Astrocyte (in vitro differentiated cells and primary cell): ENCODE measurements around the gene ROBO2. TPM values are rescaled to one million over a fixed set of nuclear protein-coding genes. Genes with fewer than 3 reads are reported as not detected.

Source experiments
- DNase-seq: peaks from one replicate; pipeline ENCODE4 v3.0.0-alpha.2; 2010; ENCODE audit warnings: low read depth
- FAIRE-seq: peaks from 2 replicates; lab custom pipeline; 2011; peaks lifted over from hg19 to GRCh38; lab: Jason Lieb, UNC
- H2AFZ ChIP-seq: 2 replicates; pipeline ENCODE4 v1.6.0; 2012; ENCODE audit warnings: low read depth, low read length, inconsistent platforms
- H3K27ac ChIP-seq: 2 replicates; pipeline ENCODE4 v1.5.1; 2011; ENCODE audit warnings: low read depth, low read length, inconsistent platforms
- H3K27me3 ChIP-seq: 2 replicates; pipeline ENCODE4 v1.6.0; 2011; ENCODE audit warnings: low read length, inconsistent platforms; ENCODE audit not compliant: insufficient read depth
- H3K36me3 ChIP-seq: 2 replicates; pipeline ENCODE4 v1.5.1; 2011; ENCODE audit warnings: low read length, inconsistent platforms; ENCODE audit not compliant: insufficient read depth
- H3K4me1 ChIP-seq: 2 replicates; pipeline ENCODE4 v1.5.1; 2011; ENCODE audit warnings: low read length, inconsistent platforms; ENCODE audit not compliant: insufficient read depth
- H3K4me2 ChIP-seq: 2 replicates; pipeline ENCODE4 v1.6.0; 2012; ENCODE audit warnings: low read length, inconsistent platforms
- H3K4me3 ChIP-seq: 2 replicates; pipeline ENCODE4 v1.5.1; 2011; ENCODE audit warnings: low read depth, mild to moderate bottlenecking, low read length, inconsistent platforms; ENCODE audit not compliant: insufficient read depth
- H3K79me2 ChIP-seq: 2 replicates; pipeline ENCODE4 v1.6.0; 2012; ENCODE audit warnings: mild to moderate bottlenecking, low read length, inconsistent platforms; ENCODE audit not compliant: insufficient read depth
- H3K9ac ChIP-seq: 2 replicates; pipeline ENCODE4 v1.6.0; 2012; ENCODE audit warnings: mild to moderate bottlenecking, low read length, inconsistent platforms
- H3K9me3 ChIP-seq: 2 replicates; pipeline ENCODE4 v1.5.1; 2012; ENCODE audit warnings: low read depth, mild to moderate bottlenecking, low read length, inconsistent platforms; ENCODE audit not compliant: insufficient read depth
- H4K20me1 ChIP-seq: 2 replicates; pipeline ENCODE4 v1.6.0; 2012; ENCODE audit warnings: low read length, inconsistent platforms; ENCODE audit not compliant: insufficient read depth
- H3K27ac Mint-ChIP-seq: one replicate; pipeline ENCODE4 v1.8.0; 2021; ENCODE audit warnings: mild to moderate bottlenecking, mixed read lengths; ENCODE audit not compliant: unreplicated experiment
- H3K27me3 Mint-ChIP-seq: one replicate; pipeline ENCODE4 v1.8.0; 2021; ENCODE audit warnings: low read depth, mixed read lengths; ENCODE audit not compliant: unreplicated experiment
- H3K36me3 Mint-ChIP-seq: one replicate; pipeline ENCODE4 v1.8.0; 2021; ENCODE audit warnings: low read depth, mixed read lengths; ENCODE audit not compliant: unreplicated experiment
- H3K4me1 Mint-ChIP-seq: one replicate; pipeline ENCODE4 v1.8.0; 2021; ENCODE audit warnings: low read depth, mixed read lengths; ENCODE audit not compliant: unreplicated experiment
- H3K4me3 Mint-ChIP-seq: one replicate; pipeline ENCODE4 v1.8.0; 2021; ENCODE audit warnings: mild to moderate bottlenecking, moderate library complexity, mixed read lengths; ENCODE audit not compliant: unreplicated experiment
- H3K9me3 Mint-ChIP-seq: one replicate; pipeline ENCODE4 v1.8.0; 2021; ENCODE audit warnings: mild to moderate bottlenecking, mixed read lengths; ENCODE audit not compliant: unreplicated experiment
- EZH2 ChIP-seq: IDR thresholded peaks from 2 replicates; pipeline ENCODE4 v1.6.1; 2012; ENCODE audit warnings: mild to moderate bottlenecking, low read length, inconsistent platforms; ENCODE audit not compliant: insufficient read depth
- total RNA-seq: library from RNA; stranded (reverse); gene quantifications from 2 replicates; pipeline ENCODE4 v1.2.1, GENCODE V29; 2021
- TF ChIP-seq, protein P1 (sequence below): IDR thresholded peaks from 2 replicates; pipeline ENCODE4 v1.5.1; 2011; ENCODE audit warnings: low read depth, mild to moderate bottlenecking, inconsistent platforms, low read length, moderate library complexity; ENCODE audit not compliant: insufficient read depth

Gene ROBO2
- total RNA-seq, 1 donor from 2014 or later = 1.4 TPM

DNA sequence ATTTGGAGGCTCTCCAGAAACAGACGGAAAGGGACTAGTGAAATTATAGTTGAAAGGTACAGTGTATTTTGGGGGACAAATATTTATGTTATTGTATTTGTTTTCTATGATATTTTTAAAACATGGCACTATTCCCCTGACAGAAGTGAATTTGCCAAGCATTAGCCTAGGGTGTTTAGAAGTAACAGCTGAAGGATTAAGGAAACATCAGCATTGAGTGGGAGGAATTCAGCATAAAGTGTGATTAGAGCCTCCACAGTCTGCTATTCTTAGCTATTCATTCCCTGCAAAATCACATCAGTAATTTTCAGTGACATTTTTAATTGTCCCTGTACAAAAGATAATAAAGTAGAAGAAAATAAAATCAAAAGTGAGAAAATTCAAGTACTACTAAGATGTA, 231.4 kb downstream of the ROBO2 start:
- no peak for FAIRE-seq
- H3K27ac Mint-ChIP-seq = no peak overlapping the region
- H3K36me3 ChIP-seq = no peaks in the 10 kb centered on the region

DNA sequence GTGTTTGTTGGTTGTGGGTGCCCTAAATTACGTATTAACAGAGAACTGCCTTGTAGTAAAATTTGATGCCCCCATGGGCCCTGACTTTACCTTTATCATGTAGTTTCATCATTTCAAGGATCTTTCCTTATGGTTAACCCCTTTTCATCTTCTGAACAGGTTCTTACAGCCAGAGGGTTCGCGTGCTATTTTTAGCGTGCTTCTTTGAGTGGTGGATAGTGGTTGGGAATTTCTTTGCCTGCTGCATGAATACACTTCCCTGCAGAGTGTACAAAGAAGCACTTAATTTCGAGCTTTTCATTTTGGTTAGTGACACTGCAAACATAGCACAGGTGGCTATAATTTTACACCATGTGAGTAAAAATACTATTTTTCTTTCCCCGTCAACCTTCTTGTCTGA, 231.8 kb downstream of the ROBO2 start:
- H3K9me3 ChIP-seq = no peaks in the 10 kb centered on the region
- no peak overlapping the region for H3K4me3 ChIP-seq
- no peaks in the 10 kb centered on the region for H3K36me3 ChIP-seq
- Mint-ChIP-seq H3K9me3 (no peaks in the 10 kb centered on the region), H3K27me3 (no peaks in the 10 kb centered on the region), H3K4me3 (no peak overlapping the region), H3K27ac (no peak overlapping the region), H3K36me3 (no peaks in the 10 kb centered on the region), H3K4me1 (no peaks in the 10 kb centered on the region)
- no peaks in the 10 kb centered on the region for H3K4me1 ChIP-seq
- no peak overlapping the region for H3K27ac ChIP-seq
- FAIRE-seq (no peak), DNase-seq (no peak)
- no peaks in the 10 kb centered on the region for H3K27me3 ChIP-seq
- no peaks in the 10 kb centered on the region for H3K79me2 ChIP-seq
- TF ChIP-seq, protein P1, sequence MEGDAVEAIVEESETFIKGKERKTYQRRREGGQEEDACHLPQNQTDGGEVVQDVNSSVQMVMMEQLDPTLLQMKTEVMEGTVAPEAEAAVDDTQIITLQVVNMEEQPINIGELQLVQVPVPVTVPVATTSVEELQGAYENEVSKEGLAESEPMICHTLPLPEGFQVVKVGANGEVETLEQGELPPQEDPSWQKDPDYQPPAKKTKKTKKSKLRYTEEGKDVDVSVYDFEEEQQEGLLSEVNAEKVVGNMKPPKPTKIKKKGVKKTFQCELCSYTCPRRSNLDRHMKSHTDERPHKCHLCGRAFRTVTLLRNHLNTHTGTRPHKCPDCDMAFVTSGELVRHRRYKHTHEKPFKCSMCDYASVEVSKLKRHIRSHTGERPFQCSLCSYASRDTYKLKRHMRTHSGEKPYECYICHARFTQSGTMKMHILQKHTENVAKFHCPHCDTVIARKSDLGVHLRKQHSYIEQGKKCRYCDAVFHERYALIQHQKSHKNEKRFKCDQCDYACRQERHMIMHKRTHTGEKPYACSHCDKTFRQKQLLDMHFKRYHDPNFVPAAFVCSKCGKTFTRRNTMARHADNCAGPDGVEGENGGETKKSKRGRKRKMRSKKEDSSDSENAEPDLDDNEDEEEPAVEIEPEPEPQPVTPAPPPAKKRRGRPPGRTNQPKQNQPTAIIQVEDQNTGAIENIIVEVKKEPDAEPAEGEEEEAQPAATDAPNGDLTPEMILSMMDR = no peak
- no peak for TF ChIP-seq EZH2
- no peaks in the 10 kb centered on the region for H4K20me1 ChIP-seq
- H3K9ac ChIP-seq = no peak overlapping the region
- H2AFZ ChIP-seq = no peak overlapping the region
- H3K4me2 ChIP-seq = no peak overlapping the region

More for the DNA sequence above, 231.4 kb downstream of the ROBO2 start:
- H3K4me2 ChIP-seq = no peak overlapping the region
- no peak for DNase-seq
- no peak overlapping the region for H3K27ac ChIP-seq
- H3K9ac ChIP-seq = no peak overlapping the region
- no peak for TF ChIP-seq EZH2
- TF ChIP-seq, protein P1 = no peak
- Mint-ChIP-seq H3K36me3 (no peaks in the 10 kb centered on the region), H3K4me1 (no peaks in the 10 kb centered on the region), H3K9me3 (no peaks in the 10 kb centered on the region), H3K27me3 (no peaks in the 10 kb centered on the region), H3K4me3 (no peak overlapping the region)
- no peaks in the 10 kb centered on the region for H3K4me1 ChIP-seq
- H3K27me3 ChIP-seq = no peaks in the 10 kb centered on the region
- no peak overlapping the region for H3K4me3 ChIP-seq
- no peaks in the 10 kb centered on the region for H3K79me2 ChIP-seq
- no peak overlapping the region for H2AFZ ChIP-seq
- H3K9me3 ChIP-seq = no peaks in the 10 kb centered on the region
- H4K20me1 ChIP-seq = no peaks in the 10 kb centered on the region

DNA sequence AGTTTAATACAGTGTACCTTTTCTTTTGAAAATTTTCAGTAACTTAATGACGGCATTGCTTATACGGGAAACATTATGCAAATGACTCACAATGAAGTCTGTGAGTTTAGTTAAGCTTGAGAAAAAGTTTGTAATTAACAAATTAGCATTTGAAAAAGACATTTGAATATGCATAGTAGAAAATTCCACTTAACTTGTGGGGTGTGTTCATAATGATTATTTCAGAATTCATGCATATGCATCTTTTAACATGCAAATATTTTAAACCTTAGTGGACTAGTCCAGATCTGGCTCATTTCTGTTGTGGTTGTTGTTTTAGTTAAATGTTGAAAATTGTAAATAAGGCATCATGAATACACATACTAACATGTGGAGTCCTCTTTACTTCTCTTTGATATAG, 239.4 kb downstream of the ROBO2 start:
- no peaks in the 10 kb centered on the region for H3K4me1 ChIP-seq
- TF ChIP-seq, protein P1 = no peak
- TF ChIP-seq EZH2 = no peak
- no peak overlapping the region for H2AFZ ChIP-seq
- no peak overlapping the region for H3K4me2 ChIP-seq
- no peaks in the 10 kb centered on the region for H3K36me3 Mint-ChIP-seq
- no peak overlapping the region for H3K9ac ChIP-seq
- no peaks in the 10 kb centered on the region for H3K9me3 ChIP-seq
- H3K27me3 ChIP-seq = no peaks in the 10 kb centered on the region
- H3K27ac Mint-ChIP-seq = no peak overlapping the region
- no peaks in the 10 kb centered on the region for H4K20me1 ChIP-seq
- no peaks in the 10 kb centered on the region for H3K27me3 Mint-ChIP-seq
- FAIRE-seq (no peak), DNase-seq (no peak)
- H3K9me3 Mint-ChIP-seq = no peaks in the 10 kb centered on the region
- H3K36me3 ChIP-seq = no peaks in the 10 kb centered on the region
- no peaks in the 10 kb centered on the region for H3K79me2 ChIP-seq
- H3K4me3 ChIP-seq = no peak overlapping the region
- no peak overlapping the region for H3K27ac ChIP-seq
- H3K4me1 Mint-ChIP-seq = no peaks in the 10 kb centered on the region
- H3K4me3 Mint-ChIP-seq = no peak overlapping the region
